Astrocyte (in vitro differentiated cells and primary cell): ENCODE data around the gene POLA1.

Experiments
- CTCF ChIP-seq: IDR thresholded peaks from 2 replicates; pipeline ENCODE4 v1.5.1; 2011; ENCODE audit warnings: low read depth, mild to moderate bottlenecking, inconsistent platforms, low read length, moderate library complexity; ENCODE audit not compliant: insufficient read depth
- EZH2 ChIP-seq: IDR thresholded peaks from 2 replicates; pipeline ENCODE4 v1.6.1; 2012; ENCODE audit warnings: mild to moderate bottlenecking, low read length, inconsistent platforms; ENCODE audit not compliant: insufficient read depth

DNA sequence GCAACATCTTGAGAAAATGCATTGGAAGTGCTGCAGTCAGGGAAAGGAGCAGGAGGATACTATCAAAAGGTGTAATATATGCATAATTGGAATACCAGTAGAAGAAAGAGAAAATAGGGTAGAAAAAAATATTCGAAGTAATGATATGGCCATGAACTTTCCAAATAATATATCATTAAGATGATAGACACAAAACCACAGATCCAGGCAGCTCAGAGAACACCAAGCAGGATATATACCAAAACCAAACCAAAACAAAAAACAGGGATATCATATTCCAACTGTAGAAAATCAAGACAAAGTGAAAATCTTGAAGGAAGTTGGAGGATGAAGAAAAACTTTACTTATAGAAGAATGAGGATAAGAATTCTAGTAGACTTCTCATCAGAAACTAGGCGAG lies 9.7 kb upstream of the POLA1 start:
- TF ChIP-seq CTCF (no peak), EZH2 (no peak)
